Body of pancreas (tissue), 4 donors: ENCODE measurements around the gene CUL9. TPM values are rescaled to one million over a fixed set of nuclear protein-coding genes. Genes with fewer than 3 reads are reported as not detected.

Experiments used
- ATAC-seq: fragments of 150-250 bp; one replicate; pipeline ENCODE4 v1.9.1; 2016
- DNase-seq, 4 donors: peaks; one replicate each; pipeline ENCODE4 v3.0.0-alpha.2; 2019
- H3K27ac ChIP-seq, 4 donors: fragments of 200-600 bp; sonication (generic); 1 replicate in 3 of 4; 2 replicates in 1 of 4; pipeline versions ENCODE4 v1.5.1 to v1.6.1; 2016 to 2019; ENCODE audit warnings: mild to moderate bottlenecking in 1 of 4, mixed read lengths in 1 of 4, moderate library complexity in 1 of 4
- H3K27me3 ChIP-seq, 2 donors: fragments of 200-600 bp; sonication (generic); one replicate each; pipeline ENCODE4 v1.6.0; 2016; ENCODE audit warnings: mild to moderate bottlenecking in 1 of 2
- H3K36me3 ChIP-seq, 2 donors: fragments of 200-600 bp; sonication (generic); replicated peaks in 1 of 2; 2 replicates each; pipeline ENCODE4 v1.5.1; 2016; ENCODE audit warnings: low read depth in 2 of 2; ENCODE audit not compliant: insufficient read depth in 1 of 2
- H3K4me1 ChIP-seq: fragments of 200-600 bp; sonication (generic); one replicate; pipeline ENCODE4 v1.6.0; 2016
- H3K4me3 ChIP-seq, 2 donors: fragments of 200-600 bp; sonication (generic); 1 replicate in 1 of 2; 2 replicates in 1 of 2; pipeline ENCODE4 v1.5.1; 2016 to 2019
- H3K9me3 ChIP-seq, 3 donors: fragments of 200-600 bp; sonication (generic); 1 replicate in 2 of 3; 2 replicates in 1 of 3; pipeline ENCODE4 v1.5.1; 2016
- CTCF ChIP-seq, 7 experiments: fragments of 450-650 bp in 4 of 7; fragments of 200-600 bp in 3 of 7; sonication (generic) in 3 of 7; IDR thresholded peaks; one replicate each; pipeline ENCODE4 v1.5.1; 2016 to 2019; ENCODE audit warnings: antibody characterized with exemption in 7 of 7
- POLR2A ChIP-seq, 3 donors: fragments of 450-650 bp; IDR thresholded peaks; one replicate each; pipeline ENCODE4 v1.6.1; 2016; ENCODE audit warnings: antibody characterized with exemption in 3 of 3, mild to moderate bottlenecking in 2 of 3
- WGBS, 2 donors: methylation state at CpG; one replicate each; pipeline ENCODE4 v1.1.5; 2017; 5-methylcytosine and 5-hydroxymethylcytosine counted together
- intact Hi-C: fragments of 100-400 bp; cut with DNase I; formaldehyde crosslinking; loops from one replicate; pipeline ENCODE4 v1.15.1; 2023
- total RNA-seq, 2 donors: library from RNA; depleted of rRNA; stranded (reverse); fragments of >200 nt; gene quantifications; one replicate each; pipeline ENCODE4 v1.1.0, GENCODE V29; 2016

Gene CUL9
- total RNA-seq, 2 donors from 2014 or later, result 34.8 to 84.4 TPM

GRCh38 chr6:43248101-43248500 is 66.1 kb downstream of the CUL9 start:
- intact Hi-C loops, result no loop called here
- Histone ChIP-seq H3K9me3 (no peaks in the 10 kb centered on the region), H3K27me3 (peaks cover 0 to 6% of the 10 kb centered on the region in 2 donors), H3K4me1 (peaks cover 16% of the 10 kb centered on the region), H3K36me3 (no peaks in the 10 kb centered on the region), H3K27ac (no peak overlapping the region), H3K4me3 (no peak overlapping the region)
- no peak for DNase-seq
- 67 to 93% methylated on average over 3 of the region's 3 CpGs for WGBS, 2 donors
- TF ChIP-seq POLR2A (IDR thresholded peaks at IDR 0.05) (no peak), CTCF (IDR thresholded peaks at IDR 0.05) (no peak)
- ATAC-seq, result no peak

- DNase-seq (no peak), ATAC-seq (no peak)
- Histone ChIP-seq H3K27ac (no peak overlapping the region), H3K9me3 (no peaks in the 10 kb centered on the region), H3K4me1 (peaks cover 16% of the 10 kb centered on the region), H3K27me3 (peaks cover 0 to 4% of the 10 kb centered on the region in 2 donors), H3K36me3 (no peaks in the 10 kb centered on the region), H3K4me3 (no peak overlapping the region)
- TF ChIP-seq CTCF (IDR thresholded peaks at IDR 0.05) (no peak), POLR2A (IDR thresholded peaks at IDR 0.05) (no peak)
- intact Hi-C loops, result no loop called here
Observed at GRCh38 chr6:43248791-43249190, 66.8 kb downstream of the CUL9 start.

- TF ChIP-seq CTCF (IDR thresholded peaks at IDR 0.05), result no peak
- no peak for TF ChIP-seq POLR2A (IDR thresholded peaks at IDR 0.05)
- no peaks in the 10 kb centered on the region for H3K36me3 ChIP-seq
- no peaks in the 10 kb centered on the region for H3K9me3 ChIP-seq
- ATAC-seq (no peak), DNase-seq (no peak)
- H3K27ac ChIP-seq, result no peak overlapping the region
- WGBS, 2 donors, result 7 to 9% methylated on average over 8 of the region's 8 CpGs
- H3K27me3 ChIP-seq, result peaks cover 0 to 4% of the 10 kb centered on the region in 2 donors
- no peak overlapping the region for H3K4me3 ChIP-seq
- H3K4me1 ChIP-seq, result peaks cover 16% of the 10 kb centered on the region
- intact Hi-C loops, result loop anchor here (10.0 kb wide), 2 partner anchors 84 to 254 kb away; no protein-coding TSS in a partner anchor
Observed at GRCh38 chr6:43250992-43251373, 69.0 kb downstream of the CUL9 start.

GRCh38 chr6:43253401-43253800 is 71.4 kb downstream of the CUL9 start:
- H3K4me3 ChIP-seq, result no peak overlapping the region
- H3K27ac ChIP-seq, result no peak overlapping the region
- 80 to 90% methylated on average over 11 of the region's 11 CpGs for WGBS, 2 donors
- no peak for ATAC-seq
- TF ChIP-seq CTCF (IDR thresholded peaks at IDR 0.05) (no peak), POLR2A (IDR thresholded peaks at IDR 0.05) (no peak)
- H3K4me1 ChIP-seq, result no peaks in the 10 kb centered on the region
- DNase-seq, result no peak
- no peaks in the 10 kb centered on the region for H3K36me3 ChIP-seq
- no peaks in the 10 kb centered on the region for H3K9me3 ChIP-seq
- intact Hi-C loops, result loop anchor here (10.0 kb wide), 2 partner anchors 81 to 251 kb away; no protein-coding TSS in a partner anchor
- peaks cover 0 to 4% of the 10 kb centered on the region in 2 donors for H3K27me3 ChIP-seq

GRCh38 chr6:43254138-43254817 is 72.3 kb downstream of the CUL9 start:
- DNase-seq (no peak), ATAC-seq (no peak)
- Histone ChIP-seq H3K36me3 (no peaks in the 10 kb centered on the region), H3K27ac (no peak overlapping the region), H3K4me3 (no peak overlapping the region), H3K4me1 (no peaks in the 10 kb centered on the region), H3K9me3 (no peaks in the 10 kb centered on the region), H3K27me3 (peaks cover 0 to 4% of the 10 kb centered on the region in 2 donors)
- WGBS, 2 donors, result 81 to 89% methylated on average over 7 to 14 of the region's 15 CpGs
- intact Hi-C loops, result loop anchor here (10.0 kb wide), 2 partner anchors 81 to 251 kb away; no protein-coding TSS in a partner anchor
- no peak for TF ChIP-seq CTCF (IDR thresholded peaks at IDR 0.05)
- TF ChIP-seq POLR2A (IDR thresholded peaks at IDR 0.05), result no peak
